ENCODE measurements around the gene ZNF557.

ZNF557 gene

DNA sequence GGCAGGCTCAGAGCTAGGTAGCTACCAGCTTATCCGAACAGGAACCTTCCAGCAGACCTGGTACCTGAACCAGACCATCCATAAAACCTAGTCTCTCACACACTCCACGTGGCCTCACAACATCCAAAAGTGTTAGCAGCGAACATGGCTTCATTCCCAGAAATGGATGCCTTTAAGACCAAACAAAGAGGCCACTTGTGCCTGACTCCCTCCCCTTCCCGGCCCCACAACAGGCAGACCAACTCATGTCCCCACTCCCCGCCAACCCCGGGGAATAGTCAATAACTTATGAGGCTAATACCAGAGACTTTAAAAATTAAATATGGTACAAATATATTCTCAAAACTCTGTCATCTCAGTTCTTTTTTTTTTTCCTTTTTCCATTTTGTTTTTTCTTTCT is 46.2 kb downstream of the ZNF557 start:
- no peak overlapping the region for H3K27ac ChIP-seq (ENCODE audit: extremely low read depth, low read depth, low read length)
- peaks cover 3 to 42% of the 10 kb centered on the region in 2 experiments; a peak in 2 of 3 replicates for H3K36me3 ChIP-seq (ENCODE audit: control insufficient read depth in 2 of 2, insufficient read depth in 1 of 2, low read length in 2 of 2)
- no peaks in the 10 kb centered on the region for H3K9me3 ChIP-seq (ENCODE audit: control insufficient read depth, insufficient read depth, low read depth, low read length)
- CTCF ChIA-PET, result interaction anchor here (1.1 kb wide), 1 partner anchor 238 kb away, joined by 3 read pairs; no protein-coding TSS in a partner anchor
- H3K4me3 ChIP-seq (ENCODE audit: low read depth, low read length), result no peak overlapping the region
- POLR2A ChIA-PET, result interaction anchor here (0.6 to 0.7 kb wide), 2 partner anchors 164 to 755 kb away, joined by 3 read pairs; no protein-coding TSS in a partner anchor
- no peaks in the 10 kb centered on the region for H3K4me1 ChIP-seq (ENCODE audit: control insufficient read depth, insufficient read depth, low read length)
- TF ChIP-seq, protein P1, sequence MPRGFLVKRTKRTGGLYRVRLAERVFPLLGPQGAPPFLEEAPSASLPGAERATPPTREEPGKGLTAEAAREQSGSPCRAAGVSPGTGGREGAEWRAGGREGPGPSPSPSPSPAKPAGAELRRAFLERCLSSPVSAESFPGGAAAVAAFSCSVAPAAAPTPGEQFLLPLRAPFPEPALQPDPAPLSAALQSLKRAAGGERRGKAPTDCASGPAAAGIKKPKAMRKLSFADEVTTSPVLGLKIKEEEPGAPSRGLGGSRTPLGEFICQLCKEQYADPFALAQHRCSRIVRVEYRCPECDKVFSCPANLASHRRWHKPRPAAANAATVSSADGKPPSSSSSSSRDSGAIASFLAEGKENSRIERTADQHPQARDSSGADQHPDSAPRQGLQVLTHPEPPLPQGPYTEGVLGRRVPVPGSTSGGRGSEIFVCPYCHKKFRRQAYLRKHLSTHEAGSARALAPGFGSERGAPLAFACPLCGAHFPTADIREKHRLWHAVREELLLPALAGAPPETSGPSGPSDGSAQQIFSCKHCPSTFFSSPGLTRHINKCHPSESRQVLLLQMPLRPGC (tag by site-specific recombination; IDR thresholded peaks at IDR 0.05), result no peak
- TF ChIP-seq ZNF311 (tag by site-specific recombination; IDR thresholded peaks at IDR 0.05; ENCODE audit: borderline replicate concordance) (no peak), ZNF112 (tag by site-specific recombination; IDR thresholded peaks at IDR 0.05) (no peak), GLIS1 (tag by site-specific recombination; IDR thresholded peaks at IDR 0.05) (no peak), ZNF24 (tag by site-specific recombination; IDR thresholded peaks at IDR 0.05) (no peak), ZXDB (tag by site-specific recombination; IDR thresholded peaks at IDR 0.05) (no peak), ZNF366 (tag by site-specific recombination; conservative IDR thresholded peaks at IDR 0.05) (no peak), ZNF274 (IDR thresholded peaks at IDR 0.05; ENCODE audit: low read length) (no peak), ZNF274 (tag by site-specific recombination; IDR thresholded peaks at IDR 0.05; ENCODE audit: borderline replicate concordance) (no peak), BCL11A (tag by site-specific recombination; IDR thresholded peaks at IDR 0.05; ENCODE audit: low read depth) (no peak), ZNF157 (tag by site-specific recombination; IDR thresholded peaks at IDR 0.05) (no peak), ZNF266 (tag by site-specific recombination; IDR thresholded peaks at IDR 0.05; ENCODE audit: low read depth) (no peak), ZNF391 (tag by site-specific recombination; IDR thresholded peaks at IDR 0.05; ENCODE audit: borderline replicate concordance, low read depth) (no peak), ZBTB8A (tag by site-specific recombination; IDR thresholded peaks at IDR 0.05) (no peak), REPIN1 (tag by site-specific recombination; IDR thresholded peaks at IDR 0.05; ENCODE audit: low read depth) (no peak), ZNF544 (tag by site-specific recombination; IDR thresholded peaks at IDR 0.05) (no peak), MEIS1 (CRISPR knock-in tag; IDR thresholded peaks at IDR 0.05; ENCODE audit: borderline replicate concordance) (no peak), ZNF600 (tag by site-specific recombination; IDR thresholded peaks at IDR 0.05) (no peak)
- TF ChIP-seq, protein P2, sequence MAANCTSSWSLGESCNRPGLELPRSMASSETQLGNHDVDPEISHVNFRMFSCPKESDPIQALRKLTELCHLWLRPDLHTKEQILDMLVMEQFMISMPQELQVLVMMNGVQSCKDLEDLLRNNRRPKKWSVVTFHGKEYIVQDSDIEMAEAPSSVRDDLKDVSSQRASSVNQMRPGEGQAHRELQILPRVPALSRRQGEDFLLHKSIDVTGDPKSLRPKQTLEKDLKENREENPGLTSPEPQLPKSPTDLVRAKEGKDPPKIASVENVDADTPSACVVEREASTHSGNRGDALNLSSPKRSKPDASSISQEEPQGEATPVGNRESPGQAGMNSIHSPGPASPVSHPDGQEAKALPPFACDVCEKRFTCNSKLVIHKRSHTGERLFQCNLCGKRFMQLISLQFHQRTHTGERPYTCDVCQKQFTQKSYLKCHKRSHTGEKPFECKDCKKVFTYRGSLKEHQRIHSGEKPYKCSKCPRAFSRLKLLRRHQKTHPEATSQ (tag by site-specific recombination; IDR thresholded peaks at IDR 0.05), result no peak
- TF ChIP-seq, protein P3, sequence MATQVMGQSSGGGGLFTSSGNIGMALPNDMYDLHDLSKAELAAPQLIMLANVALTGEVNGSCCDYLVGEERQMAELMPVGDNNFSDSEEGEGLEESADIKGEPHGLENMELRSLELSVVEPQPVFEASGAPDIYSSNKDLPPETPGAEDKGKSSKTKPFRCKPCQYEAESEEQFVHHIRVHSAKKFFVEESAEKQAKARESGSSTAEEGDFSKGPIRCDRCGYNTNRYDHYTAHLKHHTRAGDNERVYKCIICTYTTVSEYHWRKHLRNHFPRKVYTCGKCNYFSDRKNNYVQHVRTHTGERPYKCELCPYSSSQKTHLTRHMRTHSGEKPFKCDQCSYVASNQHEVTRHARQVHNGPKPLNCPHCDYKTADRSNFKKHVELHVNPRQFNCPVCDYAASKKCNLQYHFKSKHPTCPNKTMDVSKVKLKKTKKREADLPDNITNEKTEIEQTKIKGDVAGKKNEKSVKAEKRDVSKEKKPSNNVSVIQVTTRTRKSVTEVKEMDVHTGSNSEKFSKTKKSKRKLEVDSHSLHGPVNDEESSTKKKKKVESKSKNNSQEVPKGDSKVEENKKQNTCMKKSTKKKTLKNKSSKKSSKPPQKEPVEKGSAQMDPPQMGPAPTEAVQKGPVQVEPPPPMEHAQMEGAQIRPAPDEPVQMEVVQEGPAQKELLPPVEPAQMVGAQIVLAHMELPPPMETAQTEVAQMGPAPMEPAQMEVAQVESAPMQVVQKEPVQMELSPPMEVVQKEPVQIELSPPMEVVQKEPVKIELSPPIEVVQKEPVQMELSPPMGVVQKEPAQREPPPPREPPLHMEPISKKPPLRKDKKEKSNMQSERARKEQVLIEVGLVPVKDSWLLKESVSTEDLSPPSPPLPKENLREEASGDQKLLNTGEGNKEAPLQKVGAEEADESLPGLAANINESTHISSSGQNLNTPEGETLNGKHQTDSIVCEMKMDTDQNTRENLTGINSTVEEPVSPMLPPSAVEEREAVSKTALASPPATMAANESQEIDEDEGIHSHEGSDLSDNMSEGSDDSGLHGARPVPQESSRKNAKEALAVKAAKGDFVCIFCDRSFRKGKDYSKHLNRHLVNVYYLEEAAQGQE (tag by site-specific recombination; IDR thresholded peaks at IDR 0.05), result no peak

DNA sequence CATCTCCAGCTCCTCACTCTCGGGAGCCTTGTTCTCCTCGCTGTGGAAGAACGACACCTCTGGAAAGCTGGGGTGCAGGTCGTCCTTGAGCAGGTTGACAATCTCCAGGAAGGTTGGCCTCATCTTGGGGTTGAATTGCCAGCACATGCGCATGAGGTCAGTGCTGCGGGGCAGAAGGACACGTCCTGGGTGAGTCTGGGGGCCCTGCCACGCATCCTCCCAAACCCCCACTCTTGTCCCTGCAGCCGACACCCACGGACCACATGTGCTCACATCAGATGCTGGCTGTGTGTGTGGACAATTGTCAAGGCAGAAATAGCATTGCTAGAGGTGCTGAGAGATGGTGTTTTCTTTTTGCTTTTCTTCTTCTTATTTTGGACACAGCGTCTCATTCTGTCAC is 47.7 kb downstream of the ZNF557 start:
- no peaks in the 10 kb centered on the region for H3K4me1 ChIP-seq (ENCODE audit: control insufficient read depth, insufficient read depth, low read length)
- H3K36me3 ChIP-seq (ENCODE audit: control insufficient read depth in 2 of 2, insufficient read depth in 1 of 2, low read length in 2 of 2), result peaks cover 3 to 51% of the 10 kb centered on the region in 2 experiments; a peak in 2 of 3 replicates
- H3K9me3 ChIP-seq (ENCODE audit: control insufficient read depth, insufficient read depth, low read depth, low read length), result no peaks in the 10 kb centered on the region
- H3K4me3 ChIP-seq (ENCODE audit: low read depth, low read length), result no peak overlapping the region
- no peak overlapping the region for H3K27ac ChIP-seq (ENCODE audit: extremely low read depth, low read depth, low read length)
- CTCF ChIA-PET, result interaction anchor here (0.6 kb wide), 1 partner anchor 15 kb away, joined by 3 read pairs; no protein-coding TSS in a partner anchor
- POLR2A ChIA-PET, result no interaction called here
- TF ChIP-seq ZBTB48 (tag by site-specific recombination; IDR thresholded peaks at IDR 0.05) (no peak), ZNF501 (tag by site-specific recombination; IDR thresholded peaks at IDR 0.05) (no peak), ZNF416 (tag by site-specific recombination; IDR thresholded peaks at IDR 0.05) (no peak), ZNF169 (tag by site-specific recombination; IDR thresholded peaks at IDR 0.05) (no peak), ZNF529 (tag by site-specific recombination; IDR thresholded peaks at IDR 0.05; ENCODE audit: insufficient replicate concordance) (no peak), ZNF747 (tag by site-specific recombination; IDR thresholded peaks at IDR 0.05) (no peak)
- TF ChIP-seq, protein P4, sequence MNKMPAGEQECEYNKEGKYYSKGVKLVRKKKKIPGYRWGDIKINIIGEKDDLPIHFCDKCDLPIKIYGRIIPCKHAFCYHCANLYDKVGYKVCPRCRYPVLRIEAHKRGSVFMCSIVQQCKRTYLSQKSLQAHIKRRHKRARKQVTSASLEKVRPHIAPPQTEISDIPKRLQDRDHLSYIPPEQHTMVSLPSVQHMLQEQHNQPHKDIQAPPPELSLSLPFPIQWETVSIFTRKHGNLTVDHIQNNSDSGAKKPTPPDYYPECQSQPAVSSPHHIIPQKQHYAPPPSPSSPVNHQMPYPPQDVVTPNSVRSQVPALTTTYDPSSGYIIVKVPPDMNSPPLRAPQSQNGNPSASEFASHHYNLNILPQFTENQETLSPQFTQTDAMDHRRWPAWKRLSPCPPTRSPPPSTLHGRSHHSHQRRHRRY (tag by site-specific recombination; IDR thresholded peaks at IDR 0.05), result no peak
- TF ChIP-seq, protein P5, sequence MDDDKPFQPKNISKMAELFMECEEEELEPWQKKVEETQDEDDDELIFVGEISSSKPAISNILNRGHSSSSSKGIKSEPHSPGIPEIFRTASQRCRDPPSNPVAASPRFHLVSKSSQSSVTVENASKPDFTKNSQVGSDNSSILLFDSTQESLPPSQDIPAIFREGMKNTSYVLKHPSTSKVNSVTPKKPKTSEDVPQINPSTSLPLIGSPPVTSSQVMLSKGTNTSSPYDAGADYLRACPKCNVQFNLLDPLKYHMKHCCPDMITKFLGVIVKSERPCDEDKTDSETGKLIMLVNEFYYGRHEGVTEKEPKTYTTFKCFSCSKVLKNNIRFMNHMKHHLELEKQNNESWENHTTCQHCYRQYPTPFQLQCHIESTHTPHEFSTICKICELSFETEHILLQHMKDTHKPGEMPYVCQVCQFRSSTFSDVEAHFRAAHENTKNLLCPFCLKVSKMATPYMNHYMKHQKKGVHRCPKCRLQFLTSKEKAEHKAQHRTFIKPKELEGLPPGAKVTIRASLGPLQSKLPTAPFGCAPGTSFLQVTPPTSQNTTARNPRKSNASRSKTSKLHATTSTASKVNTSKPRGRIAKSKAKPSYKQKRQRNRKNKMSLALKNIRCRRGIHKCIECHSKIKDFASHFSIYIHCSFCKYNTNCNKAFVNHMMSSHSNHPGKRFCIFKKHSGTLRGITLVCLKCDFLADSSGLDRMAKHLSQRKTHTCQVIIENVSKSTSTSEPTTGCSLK (tag by site-specific recombination; IDR thresholded peaks at IDR 0.05), result no peak

Measured in HEK293 (cell line).